ENCODE measurements around the gene PRICKLE2. TPM values are rescaled to one million over a fixed set of nuclear protein-coding genes. Genes with fewer than 3 reads are reported as not detected.

PRICKLE2 gene
- total RNA-seq, 4 donors from 2014 or later = 26.2 to 87.3 (median 47.9) TPM

DNA sequence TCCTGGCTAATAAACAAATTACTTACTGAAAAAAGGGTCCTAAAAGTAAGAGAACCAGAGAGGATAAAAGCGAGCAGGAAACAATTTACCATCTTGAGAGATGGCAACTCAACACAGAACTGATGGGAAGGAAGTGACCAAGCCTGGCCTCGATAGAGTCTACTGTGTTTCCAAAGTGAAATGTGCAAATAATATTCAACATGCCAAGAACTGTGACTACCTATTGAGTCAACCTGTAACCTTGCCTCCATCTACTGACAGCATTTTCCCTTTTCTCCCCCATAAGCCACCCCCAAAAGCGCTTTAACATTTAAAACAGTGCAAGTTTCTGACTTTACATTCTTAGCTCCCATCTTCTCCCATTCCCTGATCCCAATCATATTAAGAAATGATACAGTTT lies 126.6 kb downstream of the PRICKLE2 start:
- intact Hi-C loops (cut with DNase I; ENCODE audit: low total_unique reads) = no loop called here
- Histone ChIP-seq H3K27me3 (no peaks in the 10 kb centered on the region), H3K36me3 (no peaks in the 10 kb centered on the region), H3K9me3 (no peaks in the 10 kb centered on the region), H3K27ac (no peak overlapping the region), H3K4me1 (no peaks in the 10 kb centered on the region), H3K4me3 (no peak overlapping the region)
- no peak for DNase-seq
- TF ChIP-seq POLR2A (IDR thresholded peaks at IDR 0.05) (no peak), CTCF (IDR thresholded peaks at IDR 0.05) (no peak)

GRCh38 chr3:64097920-64098319 lies 127.3 kb downstream of the PRICKLE2 start:
- H3K36me3 ChIP-seq = no peaks in the 10 kb centered on the region

GRCh38 chr3:64095802-64096201 lies 129.5 kb downstream of the PRICKLE2 start:
- no peaks in the 10 kb centered on the region for H3K27me3 ChIP-seq
- no peak for DNase-seq
- TF ChIP-seq CTCF (IDR thresholded peaks at IDR 0.05) (no peak), POLR2A (IDR thresholded peaks at IDR 0.05) (no peak)
- no peaks in the 10 kb centered on the region for H3K4me1 ChIP-seq
- H3K9me3 ChIP-seq = no peaks in the 10 kb centered on the region
- intact Hi-C loops (cut with DNase I; ENCODE audit: low total_unique reads) = no loop called here
- no peak overlapping the region for H3K4me3 ChIP-seq
- no peak overlapping the region for H3K27ac ChIP-seq
- no peaks in the 10 kb centered on the region for H3K36me3 ChIP-seq

More at GRCh38 chr3:64097920-64098319, 127.3 kb downstream of the PRICKLE2 start:
- DNase-seq = no peak
- Histone ChIP-seq H3K4me1 (no peaks in the 10 kb centered on the region), H3K27me3 (no peaks in the 10 kb centered on the region), H3K4me3 (no peak overlapping the region), H3K9me3 (no peaks in the 10 kb centered on the region), H3K27ac (no peak overlapping the region)
- TF ChIP-seq CTCF (IDR thresholded peaks at IDR 0.05) (no peak), POLR2A (IDR thresholded peaks at IDR 0.05) (no peak)
- intact Hi-C loops (cut with DNase I; ENCODE audit: low total_unique reads) = no loop called here

DNA sequence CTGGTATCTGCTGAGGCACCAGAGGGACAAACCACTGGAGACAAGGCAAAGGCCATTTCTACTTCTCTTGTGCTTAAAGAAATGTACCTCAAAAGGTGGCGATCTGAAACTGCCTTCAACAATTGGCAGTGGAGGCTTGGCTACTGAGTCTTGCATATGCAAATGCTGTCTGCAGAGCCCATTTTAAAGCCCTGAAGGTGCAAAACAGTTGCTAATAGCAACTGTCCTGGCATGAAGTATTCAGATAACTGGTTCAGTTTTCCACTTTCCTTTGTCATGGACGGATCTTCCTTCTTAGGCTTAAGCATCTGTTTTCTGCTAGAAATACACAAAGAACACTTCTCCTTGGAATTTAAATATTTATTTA lies 130.6 kb downstream of the PRICKLE2 start:
- intact Hi-C loops (cut with DNase I; ENCODE audit: low total_unique reads) = no loop called here

More for the DNA sequence above, 130.6 kb downstream of the PRICKLE2 start:
- no peak for TF ChIP-seq CTCF (IDR thresholded peaks at IDR 0.05)
- no peak for TF ChIP-seq POLR2A (IDR thresholded peaks at IDR 0.05)
- no peaks in the 10 kb centered on the region for H3K4me1 ChIP-seq
- no peak overlapping the region for H3K27ac ChIP-seq
- no peak for DNase-seq
- no peak overlapping the region for H3K4me3 ChIP-seq
- H3K27me3 ChIP-seq = no peaks in the 10 kb centered on the region
- no peaks in the 10 kb centered on the region for H3K9me3 ChIP-seq
- H3K36me3 ChIP-seq = no peaks in the 10 kb centered on the region
